HG03103 (cell line): Measurements from ENCODE around the gene ASB16.

Experiments
- ATAC-seq: cut with Tn5 transposase; IDR thresholded peaks from one replicate; pipeline ENCODE4 v1.9.1; 2021; ENCODE audit warnings: low read depth; ENCODE audit not compliant: unreplicated experiment

The ASB16 gene

DNA sequence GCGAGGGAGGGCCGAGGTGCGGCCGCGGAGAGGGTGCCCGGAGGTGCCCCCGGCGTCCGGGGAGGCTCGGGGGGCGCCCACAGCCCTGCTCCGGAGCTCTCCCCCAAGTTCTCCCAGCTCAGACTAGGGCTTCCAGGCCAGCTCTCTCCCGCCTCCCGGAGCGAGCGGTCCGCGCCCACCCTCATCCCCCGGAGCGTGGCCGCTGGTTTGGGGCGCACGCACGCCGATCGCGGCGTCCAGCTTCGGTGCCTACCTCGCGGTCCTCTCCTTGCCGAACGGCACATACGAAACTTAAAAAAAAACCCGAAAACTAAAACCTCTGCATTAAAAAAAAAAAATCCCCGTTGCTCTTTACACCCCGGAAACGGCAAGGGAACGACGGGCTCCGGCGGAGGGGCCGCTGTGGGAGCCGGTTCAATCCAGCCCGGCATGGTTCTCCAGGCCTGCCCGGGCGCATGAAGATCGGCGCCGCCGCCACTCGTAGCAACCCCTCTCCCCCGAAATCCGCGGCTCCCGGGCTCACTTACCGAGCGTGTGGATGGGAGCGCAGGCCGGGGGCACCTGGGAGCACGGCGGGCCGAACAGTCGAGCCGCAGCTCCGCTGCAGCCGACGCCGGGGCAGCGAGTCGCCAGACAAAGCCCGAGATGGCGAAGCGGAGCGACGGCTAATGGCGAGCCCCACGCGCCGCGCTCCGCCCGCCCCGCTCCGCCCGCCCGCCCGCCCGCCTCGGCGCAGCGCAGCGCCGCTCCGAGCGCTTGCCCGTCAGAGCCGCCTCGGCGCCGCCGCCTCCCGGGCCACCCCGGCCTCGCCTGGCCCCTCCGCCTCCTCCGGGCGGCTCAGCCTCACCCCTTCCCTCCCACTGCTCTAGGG is 49.9 kb downstream of the ASB16 start:
- ATAC-seq = no peak

DNA sequence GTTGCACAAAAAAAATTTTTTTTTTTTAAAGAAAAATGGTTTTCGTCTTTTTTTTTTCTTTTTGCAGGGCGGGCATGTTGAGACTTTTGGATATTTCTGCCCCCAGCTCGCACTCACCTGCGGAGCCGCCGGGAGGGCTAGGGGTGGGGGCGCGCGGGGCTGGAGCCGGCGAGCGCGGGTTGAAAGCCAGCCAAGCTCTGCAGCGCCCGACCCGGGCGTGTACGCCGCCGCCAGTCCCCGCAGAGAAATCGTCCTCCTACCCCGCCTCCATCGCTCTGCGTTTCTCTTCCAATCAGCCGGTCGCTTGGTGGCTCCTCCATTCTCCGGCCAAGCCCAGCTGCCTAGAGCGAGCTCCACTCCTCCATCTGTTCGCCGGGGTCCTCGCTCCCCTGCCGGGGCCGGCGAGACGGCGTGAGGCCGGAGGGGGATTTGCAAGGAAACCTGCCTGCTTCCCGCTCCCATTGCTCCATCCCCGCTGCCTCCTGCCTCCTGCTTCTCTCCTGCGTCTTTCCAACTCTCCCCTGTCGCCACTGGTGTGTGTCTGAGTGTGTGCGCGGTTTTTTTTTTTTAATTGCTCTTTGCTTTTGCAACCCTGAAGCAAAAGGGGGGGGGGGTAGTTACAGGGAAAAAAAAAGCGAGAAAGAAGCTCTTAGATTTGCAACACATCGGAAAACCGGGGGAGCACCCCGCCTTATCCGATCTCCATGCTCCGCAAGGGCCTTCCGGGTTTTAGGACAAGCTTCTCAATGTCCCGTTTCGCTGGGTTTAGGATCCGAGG is 50.8 kb downstream of the ASB16 start:
- ATAC-seq = no peak

DNA sequence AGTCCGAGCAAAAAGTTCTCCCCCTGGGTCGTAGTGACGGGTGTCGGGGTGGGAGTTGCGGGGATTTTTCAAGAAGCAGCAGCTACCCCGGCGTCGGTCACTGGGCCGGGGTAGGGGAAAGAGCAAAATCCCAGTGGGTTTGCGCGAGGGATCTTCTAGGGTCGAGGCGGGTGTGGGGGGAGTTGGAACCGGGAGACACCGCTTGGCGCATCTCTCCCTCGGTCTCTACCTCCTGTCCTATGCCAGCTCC is 51.3 kb downstream of the ASB16 start:
- ATAC-seq = no peak

DNA sequence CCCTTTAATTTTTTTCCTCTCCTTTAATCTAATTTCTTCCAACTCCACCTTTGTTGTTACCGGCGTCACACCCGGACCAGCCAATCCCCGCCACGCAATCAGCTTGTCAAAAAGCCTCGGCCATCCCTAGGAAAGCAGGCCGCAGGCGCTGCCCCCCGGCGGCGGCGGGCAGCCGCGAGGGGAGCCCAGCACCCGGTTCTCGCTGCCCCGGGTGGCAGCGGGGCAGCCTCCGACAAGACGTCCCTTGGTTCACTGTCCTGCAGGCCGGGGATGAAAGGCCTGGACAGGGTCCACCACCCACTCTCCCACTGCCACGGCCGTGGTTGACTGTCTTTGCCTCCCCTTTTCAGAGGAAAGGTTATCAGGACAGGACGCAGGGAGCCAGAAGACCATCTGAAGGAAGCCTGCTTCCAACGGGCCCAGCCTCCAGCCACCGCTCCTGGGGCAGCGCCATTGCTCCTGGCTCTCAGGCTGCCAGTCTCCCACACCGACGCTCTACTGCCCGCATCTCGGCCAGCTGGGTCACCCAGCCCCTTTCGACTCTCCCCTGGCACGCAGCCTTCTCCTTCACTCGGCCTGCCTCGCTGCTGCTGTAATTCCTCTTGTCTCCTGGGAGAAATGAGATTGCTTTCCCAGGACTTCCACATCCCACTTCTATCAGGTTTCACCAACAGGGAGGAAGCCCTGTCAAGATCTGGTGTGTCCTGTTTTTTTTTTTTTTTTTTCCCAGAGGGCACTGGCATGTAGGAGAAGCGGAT is 51.8 kb downstream of the ASB16 start:
- no peak for ATAC-seq

DNA sequence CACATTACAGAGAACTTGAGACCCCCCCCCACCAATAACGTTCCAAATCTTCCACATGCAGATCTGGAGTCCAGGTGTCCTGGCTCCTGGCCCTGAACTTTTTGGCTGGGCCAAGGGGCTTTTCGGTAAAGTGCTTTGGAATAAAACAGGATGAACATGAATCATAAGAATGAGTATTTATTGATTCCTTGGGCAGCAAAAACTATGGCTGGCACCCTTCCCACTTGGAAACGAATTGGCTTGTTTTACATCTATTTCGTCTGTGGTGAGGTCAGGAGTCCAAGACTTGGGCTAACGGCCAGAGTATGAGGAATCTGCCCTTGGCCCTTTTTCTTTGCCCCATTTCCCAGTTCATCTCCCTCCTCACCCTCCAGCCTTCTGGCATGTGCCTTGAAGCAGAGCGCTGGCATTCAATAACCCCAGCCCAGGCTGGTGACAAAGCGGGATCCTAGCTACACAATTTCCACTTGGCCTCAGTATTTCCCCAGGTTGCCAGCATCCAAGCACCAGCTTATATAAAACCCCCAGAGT is 53.1 kb downstream of the ASB16 start:
- ATAC-seq = no peak
